ENCODE results near the gene RBM39.
"Not testable (repeated sequence)": the region's sequence is repeated elsewhere in the genome, so short reads cannot be mapped to it uniquely, and the experiment has no call there.

The RBM39 gene

DNA sequence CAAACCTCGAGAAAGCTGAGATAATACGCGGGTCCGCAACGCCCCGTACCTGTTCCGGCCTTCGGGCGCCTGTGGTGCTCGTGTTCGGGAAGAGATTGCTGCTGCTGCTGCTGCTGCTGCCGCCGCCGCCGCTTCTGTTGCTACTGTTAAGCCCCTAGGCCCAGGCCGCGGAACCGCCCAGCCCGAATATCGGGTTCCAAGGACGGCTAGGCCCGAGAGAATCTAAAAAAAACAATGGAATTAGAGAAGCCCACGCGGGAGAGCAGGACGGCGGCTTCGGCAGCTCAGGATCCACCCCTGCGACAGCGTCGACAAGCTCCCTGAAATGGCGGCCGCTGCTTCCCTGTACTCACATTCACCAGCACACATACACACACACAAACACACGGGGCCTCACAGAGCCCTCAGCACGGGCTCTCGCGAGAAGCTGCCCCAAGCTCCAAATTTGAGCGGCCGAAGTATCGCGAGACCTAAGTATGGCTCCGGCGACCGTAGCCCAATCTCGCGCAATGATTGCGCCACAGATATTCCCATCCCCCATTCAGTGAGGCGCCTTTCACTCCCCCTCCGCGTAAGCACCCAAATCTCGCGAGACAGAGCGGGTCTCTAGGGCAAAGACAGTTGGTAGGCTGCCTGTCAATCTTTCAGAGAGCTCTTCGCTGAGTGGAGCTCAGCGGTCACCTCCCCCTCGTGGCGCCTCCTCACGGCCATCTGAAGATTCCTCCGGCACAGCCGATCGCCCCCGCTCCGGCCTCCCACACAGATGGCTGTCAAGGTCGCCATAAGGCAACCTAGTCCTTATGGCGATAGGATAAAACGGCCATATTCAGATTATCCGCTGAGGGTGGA lies at the start of gene RBM39:
Gene RBM39, minus strand, starts transcription at position 369 of the 849 bp plus-strand sequence. CDS start 1,386 bp downstream, outside the sequence.
- peak; percentile 100 for DNase-seq (ENCODE audit: low spot score)

DNA sequence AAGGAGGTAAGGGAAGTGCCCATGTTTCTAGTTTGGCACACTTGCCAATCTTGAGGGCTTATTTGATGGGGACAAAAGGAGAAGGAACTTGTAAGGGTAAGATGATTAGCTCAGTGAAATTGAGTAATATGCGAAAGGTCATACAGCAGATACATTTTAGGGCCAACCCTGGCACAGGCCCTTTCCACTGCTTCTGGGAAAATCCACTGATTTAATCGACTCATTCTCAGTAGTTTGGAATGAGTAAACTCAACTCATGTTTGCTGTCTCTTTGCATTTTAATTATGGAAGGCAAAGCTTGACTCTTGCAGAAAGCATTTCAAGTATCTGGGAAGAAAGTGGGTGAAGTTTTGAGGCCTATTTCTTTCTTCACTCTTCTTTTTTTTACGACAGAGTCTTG lies 49.8 kb upstream of the RBM39 start:
- no peak for DNase-seq (ENCODE audit: low spot score)

DNA sequence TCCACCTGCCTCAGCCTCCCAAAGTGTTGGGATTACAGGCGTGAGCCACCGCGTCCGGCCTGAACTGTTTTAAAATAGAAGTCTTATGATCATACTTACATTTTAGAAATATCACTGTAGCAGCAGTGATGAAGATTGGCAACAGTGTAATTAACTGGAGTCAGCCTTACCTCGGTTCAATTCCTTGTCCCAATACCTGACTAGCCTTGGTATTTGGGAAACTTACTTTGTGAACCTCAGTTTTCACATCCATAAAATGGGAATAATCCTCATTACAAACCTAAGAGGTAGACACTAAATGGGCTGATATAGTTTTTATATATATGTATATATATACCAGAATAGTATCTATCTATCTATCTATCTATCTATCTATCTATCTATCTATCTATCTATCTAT lies 49.0 kb upstream of the RBM39 start:
- no peak for DNase-seq (ENCODE audit: low spot score)

DNA sequence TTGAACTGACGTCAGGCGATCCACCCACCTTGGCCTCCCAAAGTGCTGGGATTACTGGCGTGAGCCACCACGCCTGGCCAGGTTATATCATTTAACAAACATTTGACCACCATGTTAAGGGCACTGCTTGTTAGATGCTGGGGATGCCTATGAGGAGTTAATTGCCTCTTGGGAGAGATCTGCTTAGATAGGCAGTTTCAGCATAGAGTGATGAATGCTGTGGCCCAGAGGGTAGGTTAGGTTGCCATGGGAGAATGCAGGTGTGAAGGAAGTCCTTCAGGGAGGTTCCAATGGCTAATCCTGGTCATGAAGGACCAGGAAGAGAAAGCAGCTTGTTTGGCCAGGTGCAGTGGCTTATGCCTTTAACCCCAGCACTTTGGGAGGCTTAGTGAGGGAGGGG lies 46.7 kb upstream of the RBM39 start:
- no peak for DNase-seq (ENCODE audit: low spot score)

DNA sequence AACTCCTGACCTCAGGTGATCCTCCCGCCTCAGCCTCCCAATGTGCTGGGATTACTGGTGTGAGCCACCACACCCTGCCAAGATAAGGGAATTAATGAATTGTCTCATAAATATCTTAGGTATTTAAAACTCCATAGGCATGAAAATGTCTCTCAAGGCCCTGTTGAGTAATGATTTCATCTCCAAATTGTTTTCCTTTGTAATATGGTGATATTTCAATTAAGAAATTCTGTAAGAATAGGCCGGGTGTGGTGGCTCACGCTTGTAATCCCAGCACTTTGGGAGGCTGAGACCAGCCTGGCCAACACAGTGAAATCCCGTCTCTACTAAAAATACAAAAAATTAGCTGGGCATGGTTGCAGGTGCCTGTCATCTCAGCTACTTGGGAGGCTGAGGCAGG lies 43.5 kb upstream of the RBM39 start:
- DNase-seq (ENCODE audit: low spot score), result not testable (repeated sequence)

DNA sequence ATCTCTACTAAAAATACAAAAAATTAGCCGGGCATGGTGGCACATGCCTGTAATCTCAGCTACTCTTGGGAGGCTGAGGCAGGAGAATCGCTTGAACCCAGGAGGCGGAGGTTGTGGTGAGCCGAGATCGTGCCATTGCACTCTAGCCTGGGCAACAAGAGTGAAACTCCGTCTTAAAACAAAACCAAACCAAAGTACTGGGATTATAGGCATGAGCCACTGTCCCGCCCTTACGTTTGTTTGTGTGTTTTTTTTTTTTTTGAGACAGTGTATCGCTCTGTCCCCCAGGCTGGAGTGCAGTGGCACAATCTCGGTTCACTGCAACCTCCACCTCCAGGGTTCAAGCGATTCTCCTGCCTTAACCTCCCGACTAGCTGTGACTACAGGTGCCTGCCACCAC lies 41.8 kb upstream of the RBM39 start:
- peak; percentile 36 for DNase-seq (ENCODE audit: low spot score)

DNA sequence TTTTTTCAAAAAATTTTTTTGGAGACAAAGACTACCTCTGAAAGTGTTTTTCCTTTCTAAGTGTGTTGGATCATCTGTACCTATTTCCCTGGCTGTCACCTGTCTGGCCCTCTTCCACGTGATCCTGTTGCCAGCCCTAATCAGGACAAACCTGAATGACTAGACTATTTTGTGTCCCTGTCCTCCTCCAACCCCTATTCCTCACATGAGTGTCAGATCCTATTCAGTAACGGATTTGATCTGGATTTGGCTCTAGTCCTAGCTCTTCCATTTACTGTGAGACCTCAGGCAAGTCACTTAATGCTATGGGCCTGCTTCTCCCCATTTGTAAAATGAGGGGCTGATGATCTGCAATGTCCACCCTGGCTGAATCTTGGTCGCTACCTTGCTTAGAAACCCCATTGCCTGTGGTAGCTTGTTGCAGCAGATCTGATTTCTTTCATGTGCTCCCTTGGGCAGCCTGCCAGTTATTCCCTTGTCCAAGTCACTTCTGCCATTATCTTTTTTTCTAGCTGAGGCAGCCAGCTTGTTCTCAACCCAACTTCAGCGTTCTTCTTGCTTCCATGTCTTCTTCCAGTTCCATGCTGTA lies 34.5 kb upstream of the RBM39 start:
- no peak for DNase-seq (ENCODE audit: low spot score)

DNA sequence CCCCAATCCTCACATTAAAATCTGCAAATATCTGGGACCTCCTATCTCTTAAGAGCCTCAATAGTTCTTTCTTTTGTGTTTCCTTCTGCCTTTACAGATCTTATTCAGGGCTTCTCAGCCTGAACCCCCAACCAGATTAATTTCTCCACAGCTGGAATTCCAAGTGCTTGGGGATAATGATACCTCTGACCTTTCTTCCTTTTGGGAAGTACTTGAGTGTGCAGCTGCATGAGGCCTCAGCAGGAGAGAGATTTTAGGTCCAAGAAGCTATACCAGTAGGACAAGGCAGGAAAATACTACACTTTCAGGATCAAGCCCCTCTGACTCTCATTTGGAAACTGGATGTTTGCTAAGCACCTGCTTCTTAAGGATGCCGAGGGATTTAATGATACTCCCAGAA lies 32.3 kb upstream of the RBM39 start:
- DNase-seq (ENCODE audit: low spot score), result no peak

DNA sequence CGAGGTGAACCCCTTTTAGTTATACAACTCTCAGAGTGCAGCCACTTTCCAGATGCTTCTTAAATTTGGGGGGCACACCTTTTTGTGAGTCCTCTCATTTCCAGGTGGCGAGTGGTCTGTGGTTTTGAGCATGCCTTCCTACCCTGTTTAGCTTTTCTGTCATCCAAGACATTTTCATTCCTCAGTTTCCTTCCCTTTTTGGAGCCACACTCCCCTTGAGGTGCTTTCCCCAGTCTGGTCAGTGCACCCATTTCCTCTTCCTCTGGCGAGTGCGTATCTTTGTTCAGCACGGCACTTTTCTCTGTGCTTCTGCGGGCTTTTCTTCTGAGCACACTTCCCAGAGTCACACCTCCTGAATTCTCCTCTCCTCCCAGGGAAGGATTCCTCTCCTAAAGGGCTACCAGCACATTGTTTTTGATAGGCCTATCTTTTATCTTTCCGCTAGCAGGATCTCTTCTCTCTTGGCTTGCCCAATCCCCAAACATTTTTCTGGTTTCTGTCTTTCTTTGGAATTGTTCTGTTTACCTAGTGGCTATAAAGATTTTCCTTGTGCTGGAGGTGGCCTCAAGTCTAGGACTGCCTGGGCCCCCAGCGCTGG lies 31.2 kb upstream of the RBM39 start:
- DNase-seq (ENCODE audit: low spot score), result peak; percentile 60

DNA sequence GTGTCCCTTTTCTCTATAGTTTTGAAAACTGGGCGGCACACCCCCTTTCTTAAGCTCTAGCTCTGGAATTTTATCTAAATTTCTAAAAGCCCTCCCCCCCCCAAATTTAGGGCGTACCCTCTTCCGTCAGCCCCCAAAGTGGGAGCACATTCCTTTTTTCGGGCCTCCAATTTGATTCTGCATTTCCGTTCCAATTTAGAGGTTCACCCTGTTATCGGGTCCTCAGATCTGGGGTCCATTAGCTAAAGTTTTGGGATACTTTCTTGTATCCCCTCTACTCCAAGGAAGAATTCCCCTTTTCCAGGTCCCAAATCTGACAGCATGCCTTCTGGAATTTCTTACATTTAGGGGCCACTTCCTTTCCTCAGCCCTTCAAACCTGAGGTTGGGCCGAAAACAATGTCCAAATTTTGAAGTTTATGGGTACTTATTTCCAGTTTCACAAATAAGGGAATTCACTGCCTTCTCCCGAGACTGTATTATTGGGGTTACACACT lies 30.6 kb upstream of the RBM39 start:
- no peak for DNase-seq (ENCODE audit: low spot score)

DNA sequence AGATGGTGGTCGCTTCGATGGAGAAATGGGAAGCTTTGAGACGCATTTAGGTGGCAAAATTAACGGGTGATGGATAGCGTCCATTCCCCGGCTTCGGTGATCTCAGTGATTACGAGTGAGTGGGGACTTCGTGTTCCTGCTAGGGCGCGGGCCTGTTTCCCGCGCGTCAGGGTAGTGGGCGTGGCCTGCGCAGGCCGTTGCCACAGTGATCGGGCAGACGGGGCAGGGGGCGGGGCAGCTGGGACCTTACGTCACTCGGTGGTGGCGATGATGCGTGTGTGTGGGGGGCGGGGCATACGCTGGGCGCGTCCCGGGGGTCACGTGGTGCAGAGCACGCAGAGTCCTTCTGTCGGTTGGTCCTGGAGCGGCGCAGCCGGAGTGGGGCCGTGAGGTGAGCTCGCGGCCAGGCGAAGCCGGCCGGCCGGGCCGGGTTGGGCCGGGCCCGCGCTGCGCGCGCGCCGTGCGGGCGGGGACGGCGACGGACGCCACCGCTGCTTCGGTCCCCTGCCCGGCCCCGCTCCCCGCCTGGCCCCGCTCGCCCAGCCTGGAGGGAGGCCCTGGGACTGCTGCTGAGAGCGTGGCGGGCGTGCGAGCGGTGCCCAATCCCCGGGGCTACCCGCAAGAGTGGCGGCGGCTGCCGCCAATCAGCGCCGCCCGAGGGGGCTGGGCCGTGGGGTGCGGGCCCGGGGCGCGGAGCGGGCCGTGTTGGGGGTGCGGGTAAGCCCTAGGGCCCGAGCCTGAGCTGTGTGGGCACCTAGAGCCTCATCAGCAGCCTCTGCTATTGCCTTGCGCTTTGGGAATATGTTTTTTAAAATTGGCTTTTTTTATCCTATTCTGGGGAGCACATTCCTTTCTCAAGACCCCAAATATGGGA lies 29.9 kb upstream of the RBM39 start, which contains the start of gene PHF20:
Gene PHF20, plus strand, starts transcription at position 327 of the 874 bp plus-strand sequence. CDS start 29,508 bp downstream, outside the sequence.
- DNase-seq (ENCODE audit: low spot score), result peak; percentile 99

DNA sequence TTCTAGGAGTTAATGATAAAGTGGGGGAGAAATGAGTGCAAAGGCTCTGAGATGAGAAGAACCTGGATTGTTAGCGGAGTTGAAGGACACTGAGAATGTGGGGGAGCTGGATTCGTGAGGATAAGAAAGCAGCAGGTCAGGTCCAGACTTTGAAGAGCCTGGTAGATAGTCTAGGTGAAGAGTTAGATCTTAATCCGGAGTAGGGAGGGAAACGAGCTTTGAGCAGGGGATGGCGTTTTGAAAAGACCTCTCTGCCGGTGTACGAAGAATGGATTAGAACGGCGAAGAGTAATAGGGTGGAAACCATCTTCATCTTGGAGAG lies 29.3 kb upstream of the RBM39 start:
- no peak for DNase-seq (ENCODE audit: low spot score)

DNA sequence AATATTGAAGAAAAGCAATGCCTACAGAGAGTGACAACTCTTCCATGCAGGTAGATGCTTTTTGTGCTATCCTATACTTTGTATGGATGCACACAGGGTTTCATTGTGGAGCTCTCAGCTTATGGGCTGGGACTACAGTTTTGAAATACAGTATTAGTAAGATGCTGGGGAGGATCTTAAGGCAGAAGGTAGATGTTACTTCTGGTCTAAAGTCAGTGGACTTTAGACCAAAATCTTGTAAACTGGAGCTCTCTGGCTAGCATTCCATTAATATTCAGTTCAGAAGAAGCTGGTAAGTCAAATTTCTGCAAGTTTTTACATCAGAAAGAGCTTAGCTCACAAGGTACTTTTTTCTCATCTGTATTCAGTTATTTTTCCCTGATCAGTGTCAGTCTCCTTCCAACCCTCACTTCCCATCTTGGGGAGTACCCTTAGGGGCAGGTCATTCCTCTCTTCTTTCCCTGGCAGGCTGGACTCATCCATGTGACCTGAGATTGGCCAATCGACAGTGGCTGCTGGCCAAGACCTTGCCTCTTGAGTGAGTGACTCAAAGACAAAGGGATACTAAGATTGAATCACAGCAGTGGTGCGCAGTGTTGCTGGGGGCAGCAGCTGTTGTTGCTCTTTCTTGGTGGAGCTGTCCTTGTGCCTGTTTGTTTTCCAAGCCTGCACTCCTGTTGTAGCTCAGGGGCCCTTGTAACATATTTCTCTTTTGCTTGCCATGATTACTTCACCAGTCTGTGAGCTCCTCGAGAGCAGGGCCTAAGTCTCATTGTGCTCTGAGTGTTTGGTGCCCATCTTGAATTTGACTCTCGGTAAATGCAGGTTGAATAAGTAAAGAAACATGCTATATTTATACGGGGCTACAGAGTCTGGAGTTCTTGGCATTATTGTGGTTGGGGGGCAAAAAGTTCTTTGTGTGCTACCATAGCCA lies 26.9 kb upstream of the RBM39 start:
- DNase-seq (ENCODE audit: low spot score), result peak; percentile 56

DNA sequence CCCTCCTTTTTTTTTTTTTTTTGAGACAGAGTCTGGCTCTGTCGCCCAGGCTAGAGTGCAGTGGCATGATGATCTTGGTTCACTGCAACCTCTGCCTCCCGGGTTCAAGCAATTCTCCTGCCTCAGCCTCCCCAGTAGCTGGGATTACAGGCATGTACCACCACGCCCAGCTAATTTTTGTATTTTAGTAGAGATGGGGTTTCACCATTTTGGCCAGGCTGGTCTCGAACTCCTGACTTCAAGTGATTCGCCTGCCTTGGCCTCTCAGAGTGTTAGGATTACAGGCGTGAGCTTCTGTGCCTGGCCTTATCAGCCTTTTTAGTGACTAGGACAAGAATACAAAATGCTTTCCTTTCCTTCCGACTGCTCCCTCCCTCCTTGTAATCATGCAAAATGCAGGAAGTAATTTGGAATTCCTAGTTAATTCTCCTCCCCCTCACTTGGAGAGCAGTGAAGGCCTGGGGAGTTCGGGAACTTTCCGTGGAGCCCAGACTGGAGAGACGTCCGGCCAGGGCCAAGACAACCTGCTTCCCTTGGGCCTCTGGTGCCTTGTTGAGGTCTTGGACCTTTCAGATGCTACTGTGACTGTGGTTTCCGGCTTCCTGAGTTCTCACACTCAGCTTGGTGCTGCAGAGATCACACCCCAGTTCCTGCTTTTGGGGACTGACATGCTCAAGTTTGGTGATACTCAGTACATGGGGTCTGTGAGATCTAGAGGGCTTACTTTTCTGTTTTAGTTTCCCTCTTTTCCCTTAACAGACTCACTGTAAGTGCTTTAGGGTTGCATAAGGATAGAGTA lies 25.8 kb upstream of the RBM39 start:
- DNase-seq (ENCODE audit: low spot score), result peak; percentile 84

DNA sequence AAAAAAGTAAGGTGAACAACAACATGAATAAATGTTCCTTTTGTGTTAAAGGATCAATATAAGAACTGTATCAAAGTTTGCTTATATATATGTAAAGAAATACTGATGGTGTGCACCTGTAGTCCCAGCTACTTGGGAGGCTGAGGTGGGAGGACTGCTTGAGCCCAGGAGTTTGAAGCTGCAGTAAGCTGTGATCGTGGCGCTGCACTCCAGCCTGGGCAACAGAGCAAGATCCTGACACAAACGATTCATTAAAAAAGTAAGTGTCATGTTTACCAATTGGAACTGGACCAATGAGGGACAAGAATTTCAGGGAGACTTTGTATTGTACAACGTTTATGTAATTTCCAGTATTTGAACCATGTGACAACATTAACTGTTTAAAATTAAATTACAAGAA lies 24.8 kb upstream of the RBM39 start:
- DNase-seq (ENCODE audit: low spot score), result no peak

DNA sequence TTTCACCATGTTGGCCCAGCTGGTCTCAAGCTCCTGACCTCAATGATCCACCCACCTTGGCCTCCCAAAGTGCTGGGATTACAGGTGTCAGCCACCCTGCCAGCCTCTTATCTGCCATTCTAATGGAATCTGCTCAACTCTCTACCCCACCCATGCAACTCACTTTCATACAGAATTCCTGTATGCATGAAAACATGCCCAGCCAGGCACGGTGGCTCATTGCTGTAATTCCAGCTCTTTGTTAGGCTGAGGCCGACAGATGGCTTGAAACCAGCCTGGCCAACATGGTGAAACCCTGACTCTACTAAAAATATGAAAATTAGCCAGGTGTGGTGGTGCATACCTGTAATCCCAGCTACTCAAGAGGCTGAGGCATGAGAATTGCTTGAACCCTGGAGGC lies 22.9 kb upstream of the RBM39 start:
- not testable (repeated sequence) for DNase-seq (ENCODE audit: low spot score)

DNA sequence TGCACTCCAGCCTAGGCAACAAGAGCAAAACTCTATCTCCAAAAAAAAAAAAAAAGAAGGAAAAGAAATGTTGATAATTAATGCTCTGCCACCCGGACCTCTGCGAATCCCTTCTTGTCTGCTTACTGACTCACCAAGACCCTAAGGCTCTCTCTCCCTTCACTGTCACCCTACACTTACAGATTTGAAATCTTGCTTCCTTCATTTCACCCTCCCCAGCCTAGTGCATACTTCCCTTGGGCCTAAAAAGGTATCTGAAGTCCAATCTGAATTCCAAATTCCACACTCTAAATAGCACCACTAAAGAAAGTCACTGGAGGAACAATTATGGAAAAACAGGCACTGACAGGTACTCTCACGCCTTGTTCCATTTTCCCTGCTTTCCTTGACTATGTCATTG lies 20.4 kb upstream of the RBM39 start:
- DNase-seq (ENCODE audit: low spot score), result no peak

DNA sequence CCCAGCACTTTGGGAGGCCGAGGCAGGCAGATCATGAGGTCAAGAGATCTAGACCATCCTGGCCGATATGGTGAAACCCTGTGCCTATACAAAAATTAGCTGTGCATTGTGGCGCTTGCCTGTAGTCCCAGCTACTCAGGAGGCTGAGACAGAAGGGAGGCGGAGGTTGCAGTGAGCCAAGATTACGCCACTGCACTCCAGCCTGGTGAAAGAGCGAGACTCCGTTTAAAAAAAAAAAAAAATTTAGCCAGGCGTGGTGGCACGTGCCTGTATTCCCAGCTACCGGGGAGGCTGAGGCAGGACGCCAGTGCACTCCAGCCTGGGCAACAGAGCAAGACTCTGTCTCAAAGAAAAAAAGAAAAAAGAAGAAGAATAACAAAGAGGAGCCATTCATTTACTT lies 19.5 kb upstream of the RBM39 start:
- DNase-seq (ENCODE audit: low spot score), result not testable (repeated sequence)

DNA sequence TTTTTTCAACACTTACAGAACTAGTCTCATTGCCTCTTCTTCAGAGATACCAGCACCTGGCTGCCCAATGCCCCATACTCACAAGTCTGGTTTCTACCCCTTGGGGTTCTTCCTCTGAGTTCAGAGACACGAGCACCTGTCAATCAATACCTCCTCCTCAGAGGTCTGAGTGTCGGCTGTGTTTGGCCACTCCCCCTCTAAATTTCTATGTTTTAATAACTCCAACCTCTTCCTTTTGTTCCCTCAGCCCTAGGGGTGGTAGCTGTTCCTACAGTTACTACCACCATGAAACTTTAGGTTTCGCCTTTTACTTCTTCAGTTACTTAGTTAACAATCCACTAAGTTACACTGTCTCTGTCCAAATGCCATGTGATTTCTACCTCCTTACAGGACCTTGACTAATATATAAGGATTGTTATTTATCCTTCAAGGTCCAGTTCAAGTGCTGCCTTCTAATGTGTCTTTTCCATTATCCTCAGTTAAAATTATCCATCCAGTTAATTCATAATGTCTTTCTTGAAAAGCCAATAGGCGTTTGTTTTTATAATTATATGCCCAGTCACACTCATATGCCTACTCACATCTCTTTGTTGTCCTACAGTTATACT lies 15.1 kb upstream of the RBM39 start:
- DNase-seq (ENCODE audit: low spot score), result no peak

DNA sequence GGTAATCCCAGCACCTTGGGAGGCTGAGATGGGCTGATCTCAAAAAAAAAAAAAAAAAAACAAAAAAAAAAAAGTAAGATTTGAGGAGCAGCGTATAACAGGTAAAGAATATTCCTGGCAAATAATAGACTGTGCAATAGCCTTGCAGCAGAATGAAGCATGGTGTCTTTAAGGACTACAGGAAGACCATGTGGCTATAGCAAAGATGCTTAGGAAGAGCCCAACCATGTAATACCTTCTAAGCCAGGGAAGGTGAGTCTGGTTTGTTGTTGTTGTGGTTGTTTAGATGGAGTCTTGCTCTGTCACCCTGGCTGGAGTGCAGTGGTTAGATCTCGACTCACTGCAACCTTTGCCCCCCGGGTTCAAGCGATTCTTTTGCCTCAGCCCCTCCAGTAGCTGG lies 14.3 kb upstream of the RBM39 start:
- no peak for DNase-seq (ENCODE audit: low spot score)

Measured in activated CD4-positive, alpha-beta T cell treated with anti-CD3 and anti-CD28 coated beads, Interleukin-2, Interleukin-4, amounts not matched to agents 100 ng/mL and 50 ng/mL, durations not matched to agents 16 hours and 8 hours (primary cell).